ENCODE measurements around the gene RUNX2. TPM values are rescaled to one million over a fixed set of nuclear protein-coding genes. Genes with fewer than 3 reads are reported as not detected.

The RUNX2 gene
- total RNA-seq, 1 experiment from 2014 or later: 7.0 TPM

DNA sequence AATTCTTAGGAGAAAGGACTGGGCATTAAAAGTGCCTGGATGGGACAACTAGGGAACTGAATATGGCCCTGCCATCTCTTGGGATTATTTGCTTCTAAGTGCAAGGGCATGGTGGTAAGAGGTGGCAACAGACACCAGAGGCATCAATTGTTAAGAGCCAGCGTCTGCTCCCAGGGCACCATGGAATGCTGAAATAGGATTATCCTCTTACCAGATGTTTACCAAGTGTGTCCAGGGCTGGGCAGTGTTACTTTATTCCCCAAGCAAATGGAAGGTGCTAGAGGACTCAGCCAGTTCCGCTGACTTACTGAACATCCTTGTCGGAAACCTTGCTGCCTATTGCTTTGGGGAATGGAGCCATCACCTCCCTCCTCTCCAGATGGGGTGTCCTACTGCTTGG lies 323.2 kb downstream of the RUNX2 start:
- intact Hi-C loops (cut with micrococcal nuclease; ENCODE audit: unreplicated experiment): no loop called here
- BruUV-seq (replicated peaks): no TSS peak

DNA sequence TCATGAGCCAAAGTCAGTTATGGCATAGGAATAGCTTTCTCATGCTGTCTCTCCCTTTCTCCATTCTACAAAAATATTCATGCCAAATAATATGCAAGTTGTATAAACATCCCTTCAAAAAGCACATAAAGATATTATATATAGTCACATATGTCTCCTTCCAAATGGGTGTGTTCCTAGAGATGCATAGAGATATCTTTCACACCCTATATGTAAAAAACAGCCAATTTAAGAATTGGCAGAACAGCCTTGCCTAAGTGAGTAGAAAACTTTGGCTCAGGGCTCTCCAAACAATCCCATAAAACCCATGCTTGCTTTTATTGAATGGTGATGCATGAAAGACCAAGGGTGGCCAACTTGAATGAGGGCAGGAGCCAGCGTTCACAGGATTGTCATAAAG lies 324.3 kb downstream of the RUNX2 start:
- TF ChIP-seq SIN3A (IDR thresholded peaks at IDR 0.05; ENCODE audit: borderline replicate concordance, insufficient read depth, low read depth, low read length): no peak
- TF ChIP-seq POLR2AphosphoS5 (IDR thresholded peaks at IDR 0.05; ENCODE audit: low read depth, low read length): no peak
- TF ChIP-seq, protein P1, sequence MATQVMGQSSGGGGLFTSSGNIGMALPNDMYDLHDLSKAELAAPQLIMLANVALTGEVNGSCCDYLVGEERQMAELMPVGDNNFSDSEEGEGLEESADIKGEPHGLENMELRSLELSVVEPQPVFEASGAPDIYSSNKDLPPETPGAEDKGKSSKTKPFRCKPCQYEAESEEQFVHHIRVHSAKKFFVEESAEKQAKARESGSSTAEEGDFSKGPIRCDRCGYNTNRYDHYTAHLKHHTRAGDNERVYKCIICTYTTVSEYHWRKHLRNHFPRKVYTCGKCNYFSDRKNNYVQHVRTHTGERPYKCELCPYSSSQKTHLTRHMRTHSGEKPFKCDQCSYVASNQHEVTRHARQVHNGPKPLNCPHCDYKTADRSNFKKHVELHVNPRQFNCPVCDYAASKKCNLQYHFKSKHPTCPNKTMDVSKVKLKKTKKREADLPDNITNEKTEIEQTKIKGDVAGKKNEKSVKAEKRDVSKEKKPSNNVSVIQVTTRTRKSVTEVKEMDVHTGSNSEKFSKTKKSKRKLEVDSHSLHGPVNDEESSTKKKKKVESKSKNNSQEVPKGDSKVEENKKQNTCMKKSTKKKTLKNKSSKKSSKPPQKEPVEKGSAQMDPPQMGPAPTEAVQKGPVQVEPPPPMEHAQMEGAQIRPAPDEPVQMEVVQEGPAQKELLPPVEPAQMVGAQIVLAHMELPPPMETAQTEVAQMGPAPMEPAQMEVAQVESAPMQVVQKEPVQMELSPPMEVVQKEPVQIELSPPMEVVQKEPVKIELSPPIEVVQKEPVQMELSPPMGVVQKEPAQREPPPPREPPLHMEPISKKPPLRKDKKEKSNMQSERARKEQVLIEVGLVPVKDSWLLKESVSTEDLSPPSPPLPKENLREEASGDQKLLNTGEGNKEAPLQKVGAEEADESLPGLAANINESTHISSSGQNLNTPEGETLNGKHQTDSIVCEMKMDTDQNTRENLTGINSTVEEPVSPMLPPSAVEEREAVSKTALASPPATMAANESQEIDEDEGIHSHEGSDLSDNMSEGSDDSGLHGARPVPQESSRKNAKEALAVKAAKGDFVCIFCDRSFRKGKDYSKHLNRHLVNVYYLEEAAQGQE (IDR thresholded peaks at IDR 0.05; ENCODE audit: insufficient read depth in 1 of 2, low read depth in 2 of 2, low read length in 1 of 2): no peak
- TF ChIP-seq TCF7L2 (IDR thresholded peaks at IDR 0.05; ENCODE audit: low read depth, low read length): no peak
- TF ChIP-seq, protein P2, sequence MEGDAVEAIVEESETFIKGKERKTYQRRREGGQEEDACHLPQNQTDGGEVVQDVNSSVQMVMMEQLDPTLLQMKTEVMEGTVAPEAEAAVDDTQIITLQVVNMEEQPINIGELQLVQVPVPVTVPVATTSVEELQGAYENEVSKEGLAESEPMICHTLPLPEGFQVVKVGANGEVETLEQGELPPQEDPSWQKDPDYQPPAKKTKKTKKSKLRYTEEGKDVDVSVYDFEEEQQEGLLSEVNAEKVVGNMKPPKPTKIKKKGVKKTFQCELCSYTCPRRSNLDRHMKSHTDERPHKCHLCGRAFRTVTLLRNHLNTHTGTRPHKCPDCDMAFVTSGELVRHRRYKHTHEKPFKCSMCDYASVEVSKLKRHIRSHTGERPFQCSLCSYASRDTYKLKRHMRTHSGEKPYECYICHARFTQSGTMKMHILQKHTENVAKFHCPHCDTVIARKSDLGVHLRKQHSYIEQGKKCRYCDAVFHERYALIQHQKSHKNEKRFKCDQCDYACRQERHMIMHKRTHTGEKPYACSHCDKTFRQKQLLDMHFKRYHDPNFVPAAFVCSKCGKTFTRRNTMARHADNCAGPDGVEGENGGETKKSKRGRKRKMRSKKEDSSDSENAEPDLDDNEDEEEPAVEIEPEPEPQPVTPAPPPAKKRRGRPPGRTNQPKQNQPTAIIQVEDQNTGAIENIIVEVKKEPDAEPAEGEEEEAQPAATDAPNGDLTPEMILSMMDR (IDR thresholded peaks at IDR 0.05): no peak
- no peaks in the 10 kb centered on the region for H3K27me3 ChIP-seq (ENCODE audit: control insufficient read depth, insufficient read depth, low read length)
- ChIA-PET POLR2A (no interaction called here), CTCF (interaction anchor here (0.6 kb wide), 1 partner anchor 66 kb away, joined by 8 read pairs; no protein-coding TSS in a partner anchor)
- DNase-seq (ENCODE audit: low read depth, low spot score) (no peak), ATAC-seq (no peak)
- H3K27ac ChIP-seq (ENCODE audit: low read length): 0 out of 2 replicates have a peak overlapping the region, but pooled peaks have one; percentile 29
- H3K4me3 ChIP-seq (ENCODE audit: low read depth in 2 of 2, low read length in 2 of 2): no peak overlapping the region
- no peaks in the 10 kb centered on the region for H3K9me3 ChIP-seq (ENCODE audit: control insufficient read depth, insufficient read depth, low read depth, low read length)
- peaks cover 12% of the 10 kb centered on the region for H3K4me1 ChIP-seq (ENCODE audit: control insufficient read depth, insufficient read depth, low read length)
- H3K36me3 ChIP-seq (ENCODE audit: control insufficient read depth, insufficient read depth, low read length): no peaks in the 10 kb centered on the region
- no TSS peak for BruUV-seq (replicated peaks)
- in situ Hi-C loops (cut with HindIII; ENCODE audit: low pct_unique_long_range_greater_than_20kb, low sequenced_read_pairs): no loop called here
- intact Hi-C loops (cut with micrococcal nuclease; ENCODE audit: unreplicated experiment): no loop called here

More for the DNA sequence above, 323.2 kb downstream of the RUNX2 start:
- in situ Hi-C loops (cut with HindIII; ENCODE audit: low pct_unique_long_range_greater_than_20kb, low sequenced_read_pairs): no loop called here
- H3K27me3 ChIP-seq (ENCODE audit: control insufficient read depth, insufficient read depth, low read length): no peaks in the 10 kb centered on the region
- no peaks in the 10 kb centered on the region for H3K9me3 ChIP-seq (ENCODE audit: control insufficient read depth, insufficient read depth, low read depth, low read length)
- DNase-seq (ENCODE audit: low read depth, low spot score): no peak
- TF ChIP-seq, protein P1 (IDR thresholded peaks at IDR 0.05; ENCODE audit: insufficient read depth in 1 of 2, low read depth in 2 of 2, low read length in 1 of 2): no peak
- no peak for TF ChIP-seq SIN3A (IDR thresholded peaks at IDR 0.05; ENCODE audit: borderline replicate concordance, insufficient read depth, low read depth, low read length)
- TF ChIP-seq, protein P2 (IDR thresholded peaks at IDR 0.05): no peak
- TF ChIP-seq POLR2AphosphoS5 (IDR thresholded peaks at IDR 0.05; ENCODE audit: low read depth, low read length): no peak
- TF ChIP-seq TCF7L2 (IDR thresholded peaks at IDR 0.05; ENCODE audit: low read depth, low read length): no peak
- H3K4me3 ChIP-seq (ENCODE audit: low read depth in 2 of 2, low read length in 2 of 2): no peak overlapping the region
- POLR2A ChIA-PET: interaction anchor here (0.7 kb wide), 1 partner anchor 186 kb away, joined by 4 read pairs; no protein-coding TSS in a partner anchor
- peaks cover 11% of the 10 kb centered on the region for H3K4me1 ChIP-seq (ENCODE audit: control insufficient read depth, insufficient read depth, low read length)
- H3K27ac ChIP-seq (ENCODE audit: low read length): no peak overlapping the region
- no peaks in the 10 kb centered on the region for H3K36me3 ChIP-seq (ENCODE audit: control insufficient read depth, insufficient read depth, low read length)
- no peak for ATAC-seq
- CTCF ChIA-PET: no interaction called here
